HL-60 (cell line): Measurements from ENCODE around the gene BMPER.

Experiments used
- POLR2AphosphoS5 ChIP-seq: IDR thresholded peaks from 2 replicates; pipeline ENCODE4 v1.6.1; 2012; ENCODE audit warnings: low read depth
- TF ChIP-seq, protein P1 (sequence below): IDR thresholded peaks from one replicate; pipeline ENCODE4 v1.5.1; 2011; ENCODE audit warnings: low read length, control low read depth, inconsistent platforms; ENCODE audit not compliant: insufficient read depth
- TF ChIP-seq, protein P2 (sequence below): IDR thresholded peaks from 2 replicates; pipeline ENCODE4 v1.6.1; 2012; ENCODE audit warnings: low read depth; ENCODE audit not compliant: insufficient replicate concordance

DNA sequence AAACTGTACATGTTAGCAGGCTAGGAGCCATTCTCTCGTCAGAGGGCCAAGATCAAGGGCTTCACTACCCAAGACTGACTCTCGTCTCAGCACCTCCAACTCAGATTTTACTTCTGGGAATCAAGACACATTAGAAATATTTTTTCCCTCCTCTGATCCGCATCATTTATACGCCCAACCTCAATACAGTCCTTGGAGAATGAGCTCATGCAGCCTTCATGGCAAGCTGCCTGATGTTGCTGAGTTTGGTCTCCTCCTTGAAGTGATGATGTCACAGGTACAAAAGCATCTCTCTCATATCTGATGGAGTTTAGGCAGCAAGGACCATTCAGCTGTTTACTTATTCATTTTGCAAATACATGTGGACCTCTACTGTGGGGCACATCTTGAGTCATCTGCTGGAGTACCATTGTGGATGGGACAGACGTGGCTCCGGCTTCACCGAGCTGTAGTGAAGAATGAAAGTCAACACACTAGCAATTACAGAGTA lies 114.0 kb downstream of the BMPER start:
- no peak for TF ChIP-seq POLR2AphosphoS5
- TF ChIP-seq, protein P1, sequence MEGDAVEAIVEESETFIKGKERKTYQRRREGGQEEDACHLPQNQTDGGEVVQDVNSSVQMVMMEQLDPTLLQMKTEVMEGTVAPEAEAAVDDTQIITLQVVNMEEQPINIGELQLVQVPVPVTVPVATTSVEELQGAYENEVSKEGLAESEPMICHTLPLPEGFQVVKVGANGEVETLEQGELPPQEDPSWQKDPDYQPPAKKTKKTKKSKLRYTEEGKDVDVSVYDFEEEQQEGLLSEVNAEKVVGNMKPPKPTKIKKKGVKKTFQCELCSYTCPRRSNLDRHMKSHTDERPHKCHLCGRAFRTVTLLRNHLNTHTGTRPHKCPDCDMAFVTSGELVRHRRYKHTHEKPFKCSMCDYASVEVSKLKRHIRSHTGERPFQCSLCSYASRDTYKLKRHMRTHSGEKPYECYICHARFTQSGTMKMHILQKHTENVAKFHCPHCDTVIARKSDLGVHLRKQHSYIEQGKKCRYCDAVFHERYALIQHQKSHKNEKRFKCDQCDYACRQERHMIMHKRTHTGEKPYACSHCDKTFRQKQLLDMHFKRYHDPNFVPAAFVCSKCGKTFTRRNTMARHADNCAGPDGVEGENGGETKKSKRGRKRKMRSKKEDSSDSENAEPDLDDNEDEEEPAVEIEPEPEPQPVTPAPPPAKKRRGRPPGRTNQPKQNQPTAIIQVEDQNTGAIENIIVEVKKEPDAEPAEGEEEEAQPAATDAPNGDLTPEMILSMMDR = no peak
- TF ChIP-seq, protein P2, sequence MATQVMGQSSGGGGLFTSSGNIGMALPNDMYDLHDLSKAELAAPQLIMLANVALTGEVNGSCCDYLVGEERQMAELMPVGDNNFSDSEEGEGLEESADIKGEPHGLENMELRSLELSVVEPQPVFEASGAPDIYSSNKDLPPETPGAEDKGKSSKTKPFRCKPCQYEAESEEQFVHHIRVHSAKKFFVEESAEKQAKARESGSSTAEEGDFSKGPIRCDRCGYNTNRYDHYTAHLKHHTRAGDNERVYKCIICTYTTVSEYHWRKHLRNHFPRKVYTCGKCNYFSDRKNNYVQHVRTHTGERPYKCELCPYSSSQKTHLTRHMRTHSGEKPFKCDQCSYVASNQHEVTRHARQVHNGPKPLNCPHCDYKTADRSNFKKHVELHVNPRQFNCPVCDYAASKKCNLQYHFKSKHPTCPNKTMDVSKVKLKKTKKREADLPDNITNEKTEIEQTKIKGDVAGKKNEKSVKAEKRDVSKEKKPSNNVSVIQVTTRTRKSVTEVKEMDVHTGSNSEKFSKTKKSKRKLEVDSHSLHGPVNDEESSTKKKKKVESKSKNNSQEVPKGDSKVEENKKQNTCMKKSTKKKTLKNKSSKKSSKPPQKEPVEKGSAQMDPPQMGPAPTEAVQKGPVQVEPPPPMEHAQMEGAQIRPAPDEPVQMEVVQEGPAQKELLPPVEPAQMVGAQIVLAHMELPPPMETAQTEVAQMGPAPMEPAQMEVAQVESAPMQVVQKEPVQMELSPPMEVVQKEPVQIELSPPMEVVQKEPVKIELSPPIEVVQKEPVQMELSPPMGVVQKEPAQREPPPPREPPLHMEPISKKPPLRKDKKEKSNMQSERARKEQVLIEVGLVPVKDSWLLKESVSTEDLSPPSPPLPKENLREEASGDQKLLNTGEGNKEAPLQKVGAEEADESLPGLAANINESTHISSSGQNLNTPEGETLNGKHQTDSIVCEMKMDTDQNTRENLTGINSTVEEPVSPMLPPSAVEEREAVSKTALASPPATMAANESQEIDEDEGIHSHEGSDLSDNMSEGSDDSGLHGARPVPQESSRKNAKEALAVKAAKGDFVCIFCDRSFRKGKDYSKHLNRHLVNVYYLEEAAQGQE = no peak
